Stimulated activated CD4-positive, alpha-beta T cell treated with anti-CD3 and anti-CD28 coated beads, Interleukin-1b, Interleukin-23, amount 100 ng/mL, for 48 hours (primary cell): Measurements from ENCODE around the gene TBX6.
"Not testable (repeated sequence)": the region's sequence is repeated elsewhere in the genome, so short reads cannot be mapped to it uniquely, and the experiment has no call there.

ENCODE experiments used
- DNase-seq: peaks from one replicate; pipeline ENCODE4 v3.0.0-alpha.2; 2020

Gene TBX6

DNA sequence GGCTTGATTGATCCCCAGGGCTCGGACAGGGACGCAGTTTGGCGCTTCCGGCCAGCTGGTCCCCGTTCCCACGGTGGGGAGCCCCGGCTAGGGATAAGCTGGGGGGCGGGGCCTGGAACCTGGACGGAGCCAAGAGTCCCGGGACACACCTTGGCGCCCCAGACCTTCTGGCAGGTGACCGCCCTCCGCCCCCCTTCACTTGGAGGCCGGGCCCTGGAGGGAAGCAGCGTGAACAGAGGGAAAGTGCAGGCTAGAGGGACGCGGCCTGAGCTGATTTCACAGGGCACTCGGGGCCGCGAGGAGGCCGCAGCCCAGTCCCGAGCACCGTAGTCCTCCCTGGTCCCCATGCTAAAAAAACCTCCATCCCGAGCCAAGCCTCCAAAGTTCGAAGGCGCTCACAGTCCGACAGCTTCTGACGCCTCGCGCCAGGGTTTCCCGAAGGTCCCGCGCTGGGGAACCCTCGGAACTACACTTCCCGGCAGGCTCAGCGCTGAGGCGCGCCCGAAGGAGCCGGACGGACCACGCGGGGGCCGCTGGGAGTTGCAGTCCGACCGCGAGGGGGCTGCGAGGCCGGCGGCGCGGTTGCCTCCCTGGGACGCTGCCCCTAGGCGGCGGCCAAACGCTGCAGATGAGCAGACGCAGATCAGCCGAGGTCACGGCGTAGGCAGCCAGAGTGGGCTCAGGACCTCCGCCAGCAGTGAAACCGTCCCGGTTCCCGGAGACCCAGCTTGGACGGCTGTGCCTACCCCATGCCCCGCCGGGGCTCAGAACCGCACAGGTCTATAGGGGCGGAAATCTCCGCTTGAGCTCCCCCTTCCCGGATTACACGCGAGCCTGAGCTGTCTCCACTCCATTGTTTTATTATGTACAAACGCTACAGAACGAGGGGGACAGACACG lies at the start of gene TBX6:
TBX6 (minus strand) TSS at position 451 of the 899 bp plus-strand sequence. CDS start 731 bp downstream, outside the sequence.
- peak; percentile 94 for DNase-seq

DNA sequence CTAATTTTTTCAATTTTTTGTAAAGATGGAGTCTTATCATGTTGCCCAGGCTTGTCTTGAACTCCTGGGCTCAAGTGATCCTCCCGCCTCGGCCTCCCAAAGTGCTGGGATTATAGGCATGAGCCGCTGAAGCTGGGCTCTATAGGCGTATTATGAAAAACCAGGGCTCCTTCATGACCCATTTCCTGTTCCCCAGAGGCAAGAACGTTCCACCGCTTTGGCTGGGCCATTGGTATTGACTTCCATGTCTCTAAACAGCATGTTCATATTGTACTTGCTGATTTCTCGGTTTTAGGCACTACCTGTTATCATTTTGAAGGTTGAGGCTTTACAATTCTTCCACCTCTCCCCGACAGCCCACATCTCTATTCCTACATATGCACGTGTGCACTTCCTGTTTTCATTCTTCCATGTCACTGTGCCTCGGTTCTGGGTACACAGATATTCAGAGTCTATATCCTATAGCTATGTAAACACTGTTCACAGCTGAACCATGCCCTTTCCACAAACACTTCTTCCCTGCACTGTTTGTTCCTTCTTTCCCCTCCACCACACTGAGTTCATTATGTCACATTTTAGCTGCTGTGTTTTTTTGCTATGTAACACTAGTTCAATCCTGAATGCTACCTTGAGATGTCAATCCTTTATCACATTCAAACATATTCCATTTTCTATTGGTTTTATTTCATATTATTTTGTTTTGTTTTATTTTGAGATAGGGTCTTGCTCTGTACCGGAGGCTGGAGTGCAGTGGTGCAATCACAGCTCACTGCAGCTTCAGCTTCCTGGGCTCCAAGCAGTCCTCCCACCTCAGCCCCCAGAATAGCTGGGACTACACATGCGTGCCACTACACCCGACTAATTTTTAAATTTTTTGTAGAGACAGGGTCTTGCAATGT lies 48.1 kb upstream of the TBX6 start:
- DNase-seq = no peak

GRCh38 chr16:30137897-30138296 lies 46.2 kb upstream of the TBX6 start:
- no peak for DNase-seq

- no peak for DNase-seq
Observed at GRCh38 chr16:30136971-30137605, 45.4 kb upstream of the TBX6 start.

DNA sequence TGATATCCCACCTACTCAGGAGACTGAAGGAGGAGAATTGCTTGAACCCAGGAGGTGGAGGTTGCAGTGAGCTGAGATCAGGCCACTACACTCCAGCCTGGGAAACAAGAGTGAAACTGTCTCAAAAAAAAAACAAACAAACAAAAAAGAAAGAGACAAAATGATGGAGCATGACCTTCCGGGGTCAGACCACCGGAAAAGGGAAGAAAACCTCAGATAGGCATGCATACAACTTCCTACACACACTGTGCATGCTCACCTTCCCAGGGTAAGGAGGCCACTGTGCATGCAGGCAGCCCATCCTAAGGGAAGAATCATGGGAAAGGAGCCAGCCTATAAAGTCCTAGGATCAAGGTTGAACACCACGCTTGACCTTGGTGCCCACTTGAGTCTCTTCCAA lies 40.9 kb upstream of the TBX6 start:
- no peak for DNase-seq

DNA sequence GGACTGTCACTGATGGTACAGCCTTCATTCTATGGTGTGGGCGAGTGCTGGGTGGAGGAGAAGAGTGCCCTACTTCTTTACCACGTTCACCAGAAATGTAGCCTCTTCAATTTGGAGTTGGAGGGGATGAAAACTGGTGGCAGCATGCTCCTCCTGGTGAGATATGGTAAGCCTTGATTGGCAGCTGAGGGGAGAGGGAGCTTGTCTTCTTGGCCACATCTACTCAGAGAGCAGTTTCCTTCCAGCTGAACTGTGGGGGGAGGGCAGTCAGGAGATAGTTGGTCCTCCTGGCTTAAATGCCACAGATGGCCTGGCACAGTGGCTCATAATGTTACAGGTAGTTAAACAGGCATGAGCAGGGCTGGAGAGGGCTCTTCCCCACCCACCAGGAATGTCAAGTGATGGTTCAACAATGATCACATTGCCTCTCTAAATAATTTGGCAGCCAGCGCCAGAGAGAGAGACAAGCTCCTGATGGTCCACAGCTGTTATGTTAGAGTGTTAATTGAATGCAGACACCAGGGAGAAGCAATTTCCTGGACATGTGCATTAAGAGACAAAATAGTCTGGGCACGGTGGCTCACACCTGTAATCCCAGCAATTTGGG lies 40.2 kb upstream of the TBX6 start:
- no peak for DNase-seq

DNA sequence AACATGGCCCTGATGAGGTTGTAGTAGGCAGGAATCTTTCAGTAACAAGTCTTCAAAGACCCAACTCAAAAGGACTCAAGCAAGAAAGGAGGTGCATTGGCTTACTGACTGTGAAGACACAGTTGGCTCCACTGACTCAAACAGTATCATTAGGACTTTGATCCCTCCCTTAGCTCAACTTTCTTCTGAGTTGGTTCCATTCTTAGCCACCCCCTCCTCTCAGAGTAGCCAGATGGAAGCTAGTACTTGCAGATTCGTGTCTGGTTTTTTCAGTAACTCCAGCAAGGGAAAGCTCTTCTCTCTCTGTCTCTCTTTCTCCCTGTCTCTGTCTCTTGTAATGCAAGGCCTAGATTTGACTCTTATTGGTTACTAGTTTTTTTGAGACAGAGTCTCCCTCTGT lies 36.3 kb upstream of the TBX6 start:
- no peak for DNase-seq

DNA sequence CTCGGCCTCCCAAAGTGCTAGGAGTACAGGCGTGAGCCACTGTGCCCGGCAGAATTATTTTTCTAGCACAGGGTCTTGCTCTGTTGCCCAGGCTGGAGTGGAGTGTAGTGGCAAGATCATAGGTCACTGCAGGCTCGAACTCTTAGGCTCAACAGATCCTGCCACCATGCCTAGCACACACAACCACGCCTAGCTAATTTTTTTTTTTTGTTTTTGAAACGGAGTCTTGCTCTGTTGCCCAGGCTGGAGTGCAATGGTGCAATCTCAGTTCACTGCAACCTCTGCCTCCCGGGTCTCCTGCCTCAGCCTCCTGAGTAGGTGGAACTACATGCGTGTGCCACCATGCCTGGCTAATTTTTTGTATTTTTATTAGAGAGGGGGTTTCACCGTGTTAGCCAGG lies 34.0 kb upstream of the TBX6 start:
- DNase-seq = not testable (repeated sequence)

- no peak for DNase-seq
Observed at GRCh38 chr16:30124985-30125379, 33.3 kb upstream of the TBX6 start.

DNA sequence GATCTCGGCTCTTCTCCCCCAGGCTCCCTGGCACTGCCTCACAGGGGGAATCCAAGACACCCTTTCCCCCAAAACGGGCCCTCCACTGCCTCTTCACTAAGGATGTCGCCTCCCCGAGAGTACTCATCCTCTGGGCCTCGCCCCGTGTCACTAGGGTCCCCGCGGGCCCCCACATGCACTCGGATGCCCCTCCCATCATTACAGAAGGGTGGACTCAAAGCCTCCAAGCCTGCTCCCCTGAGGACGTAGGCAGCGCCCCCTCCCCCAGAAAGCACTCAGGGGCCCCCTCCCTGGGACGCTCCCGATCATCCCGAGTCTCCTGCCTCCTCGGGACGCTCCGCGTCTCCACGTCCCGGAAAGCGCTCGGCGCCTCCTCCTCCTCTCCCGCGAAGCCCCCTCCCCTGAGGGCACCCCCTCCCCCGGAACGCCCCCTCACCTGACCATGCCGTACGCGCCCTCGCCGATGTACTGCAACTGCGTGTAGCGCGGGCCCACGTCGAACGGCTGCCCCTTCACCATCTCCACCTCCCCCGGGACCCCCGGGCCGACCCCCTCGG lies 31.0 kb upstream of the TBX6 start:
- DNase-seq = no peak

DNA sequence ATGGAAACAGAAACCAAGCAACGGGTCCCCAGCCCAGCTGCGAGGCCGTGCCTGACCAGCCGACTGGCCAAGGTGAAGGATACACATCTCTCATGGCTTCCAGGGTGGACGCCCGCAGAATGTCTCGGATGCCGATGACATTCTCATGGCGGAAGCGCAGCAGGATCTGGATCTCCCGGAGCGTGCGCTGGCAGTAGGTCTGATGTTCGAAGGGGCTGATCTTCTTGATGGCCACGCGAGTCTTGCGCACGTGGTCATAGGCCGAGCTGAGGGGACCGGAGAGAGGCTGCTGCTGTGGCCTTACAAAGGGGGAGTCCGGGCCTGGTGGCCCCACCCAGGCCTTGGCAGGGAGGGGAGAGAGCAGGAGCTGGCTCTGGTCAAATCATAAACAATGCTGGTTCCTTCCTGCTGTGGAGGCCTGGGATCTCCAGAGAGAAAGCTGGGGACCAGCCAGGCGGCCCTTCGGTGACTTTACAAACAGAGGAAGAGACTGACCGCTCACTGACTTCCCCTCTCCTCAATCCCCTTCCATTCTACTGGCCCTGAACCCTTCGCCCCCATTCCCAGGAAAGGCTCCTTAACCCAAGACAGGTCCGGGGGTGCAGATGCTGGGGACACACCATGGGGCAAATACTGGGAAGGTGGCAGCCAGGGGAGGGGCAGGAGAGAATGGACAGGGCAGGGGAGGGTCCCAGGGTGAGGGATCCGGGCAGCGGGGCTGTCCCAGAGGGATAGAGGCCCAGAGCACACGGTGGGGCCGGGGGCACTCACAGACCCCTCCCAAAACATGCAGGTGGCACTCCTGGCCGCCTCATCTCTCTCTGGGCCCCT lies 30.2 kb upstream of the TBX6 start:
- DNase-seq = no peak

- DNase-seq = no peak
Observed at GRCh38 chr16:30120340-30121105, 28.8 kb upstream of the TBX6 start.

GRCh38 chr16:30119428-30119827 lies 27.7 kb upstream of the TBX6 start:
- no peak for DNase-seq

- no peak for DNase-seq
Observed at GRCh38 chr16:30117768-30118167, 26.0 kb upstream of the TBX6 start.

- DNase-seq = no peak
Observed at GRCh38 chr16:30116291-30117207, 24.8 kb upstream of the TBX6 start.

DNA sequence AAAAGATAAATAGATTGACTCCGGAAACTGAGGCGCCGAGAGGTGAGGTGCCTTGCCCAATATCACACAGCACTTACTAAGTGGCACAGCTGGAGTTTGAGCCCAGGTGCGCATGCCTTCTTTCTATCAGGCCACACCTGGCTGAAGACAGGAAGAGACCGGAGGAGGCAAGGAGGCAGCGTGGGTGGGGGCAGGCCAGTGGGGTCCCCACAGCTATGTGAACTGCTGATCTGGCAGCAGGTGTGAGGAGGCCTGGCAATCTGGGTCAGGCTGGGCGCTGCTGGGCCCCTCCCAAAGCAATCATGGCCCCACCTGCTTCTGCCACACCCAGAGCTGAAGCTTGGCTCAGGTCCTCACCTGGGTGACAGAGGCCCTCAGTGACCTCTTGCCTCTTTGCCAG lies 23.5 kb upstream of the TBX6 start:
- DNase-seq = no peak

GRCh38 chr16:30114833-30115232 lies 23.1 kb upstream of the TBX6 start:
- DNase-seq = not testable (repeated sequence)

DNA sequence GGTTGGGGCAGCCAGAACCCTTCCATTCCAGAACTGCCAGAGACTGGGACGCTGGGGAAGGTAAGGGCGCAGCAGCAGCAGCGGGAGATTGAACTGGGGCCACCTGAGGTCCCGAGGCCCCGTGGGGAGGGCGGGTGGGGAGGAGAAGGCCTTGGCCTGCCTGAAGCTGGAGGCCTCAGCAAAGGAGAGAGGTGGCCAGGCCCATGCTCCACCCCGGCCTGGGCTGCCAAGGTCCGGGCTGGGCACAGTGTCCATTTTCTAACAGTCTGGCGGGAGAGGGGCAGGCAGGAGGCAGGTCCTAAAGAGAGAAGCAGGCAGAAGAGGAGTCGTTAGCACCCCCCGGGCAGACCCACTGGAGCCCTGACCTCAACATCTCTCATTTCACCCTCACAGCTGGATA lies 22.7 kb upstream of the TBX6 start:
- DNase-seq = no peak

DNA sequence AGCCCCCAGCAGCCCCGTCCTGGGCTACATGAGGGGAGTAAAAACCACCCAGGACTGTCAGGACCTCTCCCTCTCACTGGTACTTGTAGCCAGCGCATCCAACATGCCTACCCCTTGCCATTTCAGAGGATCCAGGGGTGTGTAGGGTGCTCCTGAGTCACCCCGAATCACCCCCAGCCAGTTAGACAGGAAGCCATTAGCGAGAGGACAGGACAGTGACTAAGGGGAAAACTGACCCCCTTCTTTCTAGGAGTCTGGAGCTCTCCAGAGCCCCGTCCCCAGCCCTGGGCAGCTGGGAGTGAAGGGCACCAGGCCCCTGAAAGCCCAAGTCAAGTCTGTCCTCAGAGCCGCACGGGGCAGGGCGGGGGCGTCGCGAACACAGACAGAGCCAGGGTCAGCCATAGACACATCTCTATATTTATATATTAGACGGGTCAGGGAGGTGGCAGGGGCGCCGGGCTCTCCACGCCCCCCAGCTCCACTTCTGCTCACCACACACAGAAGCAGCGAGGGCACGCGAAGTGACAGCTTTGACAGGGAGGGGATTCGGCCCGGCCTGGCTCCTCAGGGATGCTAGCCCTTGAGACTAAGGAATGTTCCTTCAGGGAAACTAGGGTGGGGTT lies 22.1 kb upstream of the TBX6 start:
- no peak for DNase-seq
